IPS-NIHi7 (cell line): Measurements from ENCODE around the gene MYO1G.
A peak's percentile ranks its signal among the peaks of the same experiment; 100 is the strongest.
"Not testable (repeated sequence)": the region's sequence is repeated elsewhere in the genome, so short reads cannot be mapped to it uniquely, and the experiment has no call there.

Experiments
- DNase-seq: peaks from one replicate; pipeline ENCODE4 v3.0.0; 2012; ENCODE audit warnings: mixed read lengths; ENCODE audit errors: extremely low spot score

MYO1G gene

GRCh38 chr7:44999245-45000092, 20.7 kb upstream of the MYO1G start:
- DNase-seq = peak; percentile 94

DNA sequence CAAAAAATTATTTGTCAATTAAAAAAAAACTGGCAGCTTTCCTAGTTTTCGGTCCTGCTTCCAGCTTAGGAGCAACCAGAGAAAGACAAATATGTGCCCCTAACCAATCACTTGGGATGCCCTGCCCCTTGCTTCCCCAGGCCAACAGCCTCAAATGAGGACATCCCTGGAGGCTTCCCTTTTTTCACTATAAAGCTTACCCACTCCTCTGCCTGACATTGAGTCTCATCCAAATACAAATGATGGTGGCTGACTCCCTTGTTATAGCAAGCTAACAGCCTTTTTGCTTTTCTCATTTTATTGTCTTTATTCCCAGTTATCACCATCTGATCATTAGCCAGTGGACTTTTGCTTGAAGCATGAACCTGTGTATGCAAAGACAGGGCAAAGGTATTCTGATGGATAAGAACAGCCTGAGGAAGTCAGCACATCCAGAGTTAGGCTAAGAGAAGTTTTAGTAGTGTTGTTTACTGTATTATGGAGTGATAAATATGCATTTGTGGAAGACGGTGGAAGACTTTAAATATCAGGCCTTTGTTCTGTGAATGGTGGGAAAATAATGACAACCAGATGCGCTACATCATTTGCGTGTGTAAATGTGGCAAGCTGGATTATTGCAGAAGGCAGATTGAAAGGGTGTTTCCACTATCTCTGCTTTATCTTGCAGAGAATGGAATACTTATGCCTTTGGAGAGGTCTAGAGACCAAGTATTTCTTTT, 19.5 kb upstream of the MYO1G start:
- no peak for DNase-seq

- DNase-seq = no peak
These were observed 17.0 kb upstream of the MYO1G start for GRCh38 chr7:44995555-44996493.

- no peak for DNase-seq
These were observed 16.2 kb upstream of the MYO1G start for GRCh38 chr7:44994877-44995554.

DNA sequence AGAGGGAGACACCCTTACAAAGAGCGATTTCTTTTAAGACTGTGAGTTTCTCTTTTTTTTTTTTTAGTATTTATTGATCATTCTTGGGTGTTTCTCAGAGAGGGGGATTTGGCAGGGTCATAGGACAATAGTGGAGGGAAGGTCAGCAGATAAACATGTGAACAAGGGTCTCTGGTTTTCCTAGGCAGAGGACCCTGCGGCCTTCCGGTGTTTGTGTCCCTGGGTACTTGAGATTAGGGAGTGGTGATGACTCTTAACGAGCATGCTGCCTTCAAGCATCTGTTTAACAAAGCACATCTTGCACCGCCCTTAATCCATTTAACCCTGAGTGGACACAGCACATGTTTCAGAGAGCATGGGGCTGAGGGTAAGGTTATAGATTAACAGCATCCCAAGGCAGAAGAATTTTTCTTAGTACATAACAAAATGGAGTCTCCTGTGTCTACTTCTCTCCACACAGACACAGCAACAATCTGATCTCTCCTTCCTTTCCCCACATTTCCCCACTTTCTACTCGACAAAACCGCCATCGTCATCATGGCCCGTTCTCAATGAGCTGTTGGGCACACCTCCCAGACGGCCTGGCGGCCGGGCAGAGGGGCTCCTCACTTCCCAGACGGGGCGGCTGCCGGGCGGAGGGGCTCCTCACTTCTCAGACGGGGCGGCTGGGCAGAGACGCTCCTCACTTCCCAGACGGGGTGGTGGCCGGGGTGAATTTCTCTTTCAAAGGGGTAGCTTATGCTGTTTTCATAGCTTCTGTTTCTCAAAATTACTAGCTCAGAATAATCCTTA, 13.4 kb upstream of the MYO1G start:
- not testable (repeated sequence) for DNase-seq

GRCh38 chr7:44990109-44991023, 11.6 kb upstream of the MYO1G start:
- no peak for DNase-seq

- DNase-seq = no peak
These were observed 10.3 kb upstream of the MYO1G start for GRCh38 chr7:44989132-44989531.

- no peak for DNase-seq
These were observed 9.9 kb upstream of the MYO1G start for GRCh38 chr7:44988701-44989100.

GRCh38 chr7:44987996-44988395, 9.2 kb upstream of the MYO1G start:
- DNase-seq = no peak

DNA sequence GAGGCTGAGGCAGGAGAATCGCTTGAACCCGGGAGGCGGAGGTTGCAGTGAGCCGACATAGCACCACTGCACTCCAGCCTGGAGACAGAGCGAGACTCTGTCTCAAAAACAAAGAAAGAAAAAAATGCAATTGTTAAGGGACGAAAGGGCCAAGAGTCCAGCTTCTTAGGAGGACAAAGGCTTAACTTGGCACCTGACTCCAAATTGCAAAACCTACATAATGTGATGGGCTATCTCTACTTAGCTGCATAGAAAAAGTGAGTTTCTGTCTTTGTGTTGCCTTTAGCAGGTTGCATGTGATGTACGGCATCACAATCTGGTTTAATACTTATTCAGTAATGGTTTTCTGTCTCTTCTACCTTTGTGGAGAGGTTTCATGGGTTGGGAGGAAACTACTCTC, 8.6 kb upstream of the MYO1G start:
- DNase-seq = no peak

DNA sequence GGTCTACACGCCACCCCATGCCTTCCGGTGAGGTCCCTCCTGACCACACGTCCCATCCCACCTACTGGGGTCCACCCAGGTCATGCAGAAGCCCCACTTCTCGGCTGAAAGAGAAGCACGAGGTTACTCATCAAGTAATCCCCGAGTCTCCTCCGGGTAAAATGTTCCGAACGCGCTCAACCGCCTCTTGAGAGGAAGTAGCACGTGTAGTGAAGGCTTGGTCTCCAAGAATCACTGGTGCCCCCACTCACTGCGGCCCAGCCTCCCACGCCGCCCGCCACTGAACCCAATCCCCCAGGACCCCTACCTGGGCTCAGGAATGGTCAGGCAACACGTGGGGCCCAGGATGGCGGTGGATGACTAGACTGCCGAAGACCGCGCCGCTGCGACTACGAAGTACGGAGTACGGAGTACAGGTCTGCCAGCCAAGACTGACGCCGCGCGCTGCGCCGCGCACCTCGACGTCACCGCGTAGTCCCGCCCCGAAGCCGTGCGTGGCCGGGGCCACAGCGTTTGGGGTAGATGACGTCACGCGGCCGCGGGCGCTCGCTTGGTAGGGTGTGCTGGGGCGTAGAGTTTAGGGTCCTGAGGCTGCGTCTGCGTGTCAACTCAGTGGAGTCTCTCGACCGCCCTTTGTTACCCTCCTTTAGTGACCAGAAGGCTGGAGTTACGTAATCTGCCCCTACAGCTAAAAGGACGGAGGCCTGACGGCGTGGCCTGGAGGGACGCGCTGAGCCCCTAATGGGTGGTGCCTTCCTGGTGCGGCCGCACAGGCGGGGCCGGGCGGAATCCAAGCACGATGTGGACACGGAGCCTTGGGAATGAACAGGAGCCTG, 7.6 kb upstream of the MYO1G start:
- DNase-seq = peak; percentile 90

DNA sequence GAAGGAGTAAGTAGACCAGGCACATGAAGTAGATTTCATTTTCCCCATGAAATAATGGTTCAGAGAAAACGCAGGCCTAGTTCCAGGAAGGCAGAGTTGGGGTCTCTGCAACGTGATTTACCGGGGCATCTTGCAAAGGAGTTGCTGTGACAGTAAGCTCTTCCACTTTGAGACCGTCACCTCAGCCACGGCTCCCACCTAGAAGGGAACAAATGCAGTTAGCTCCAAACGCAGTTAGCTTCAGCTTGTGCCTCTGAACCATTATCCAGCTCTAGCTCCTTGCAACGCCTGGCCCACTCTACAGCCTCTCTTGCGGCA, 7.0 kb upstream of the MYO1G start:
- DNase-seq = no peak

DNA sequence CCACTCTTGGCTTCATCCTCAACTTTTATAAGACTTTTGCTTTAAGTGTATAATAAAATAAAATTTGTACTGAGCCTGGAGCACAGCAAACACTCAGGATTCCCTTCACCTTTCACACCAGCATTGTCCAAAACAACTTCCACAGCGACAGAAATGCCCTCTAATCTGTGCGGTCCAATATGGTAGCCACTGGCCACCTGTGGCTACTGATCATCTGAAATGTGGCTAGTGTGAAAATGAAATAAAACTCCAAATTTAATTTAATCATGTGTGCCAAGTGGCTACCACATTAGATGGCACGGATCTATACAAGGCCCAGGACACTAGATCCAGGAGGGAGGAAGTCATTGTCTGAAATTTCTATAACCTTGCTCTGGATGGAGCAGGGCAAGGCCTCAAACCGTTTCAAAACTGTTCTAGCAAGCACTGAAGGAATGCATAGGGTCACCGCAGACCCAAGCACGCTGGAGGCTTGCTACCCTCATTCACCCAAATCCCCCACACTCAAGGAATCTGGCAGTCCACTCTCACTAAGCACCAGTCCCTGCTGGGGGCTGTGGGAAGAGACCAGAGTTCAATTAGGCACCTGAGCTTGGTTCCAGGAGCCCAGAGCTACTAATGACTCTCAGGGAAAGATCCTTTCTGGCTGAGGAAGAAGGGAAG, 6.3 kb upstream of the MYO1G start:
- no peak for DNase-seq

GRCh38 chr7:44984478-44984758, 5.6 kb upstream of the MYO1G start:
- no peak for DNase-seq

DNA sequence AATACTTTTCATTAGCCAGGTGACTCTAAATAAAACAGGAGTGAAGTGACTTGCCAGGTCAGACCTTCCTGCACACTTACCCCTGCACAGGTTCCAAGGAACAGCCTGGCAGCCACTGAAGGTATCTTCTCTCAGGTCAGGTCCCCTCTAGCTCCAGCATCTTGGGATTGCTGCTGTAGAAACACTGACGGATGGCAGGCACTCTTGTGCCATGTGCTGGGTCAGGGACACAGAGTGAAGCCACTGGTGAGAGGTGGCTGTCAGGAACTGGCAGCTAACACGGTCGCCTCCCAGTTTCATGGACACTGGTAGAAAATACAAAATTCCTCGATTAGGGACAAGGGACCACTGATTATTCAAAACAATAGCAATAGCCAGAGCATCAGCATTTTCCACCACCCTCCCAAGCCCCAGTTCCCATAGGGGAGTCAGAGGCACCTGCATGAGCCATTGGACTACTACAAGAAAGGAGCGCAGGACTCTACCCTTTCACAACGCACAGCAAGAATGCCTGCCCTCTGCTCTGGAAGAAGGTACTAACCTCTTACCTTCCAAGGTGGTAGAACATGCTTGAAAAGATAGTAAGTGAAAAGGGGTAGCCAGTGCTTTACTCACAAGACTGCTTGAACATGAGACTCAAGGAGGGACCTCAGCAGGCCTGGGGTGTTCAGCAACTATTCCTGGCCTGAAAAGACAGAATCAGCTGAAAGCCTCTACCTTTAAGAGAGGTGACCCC, 5.1 kb upstream of the MYO1G start:
- DNase-seq = no peak

DNA sequence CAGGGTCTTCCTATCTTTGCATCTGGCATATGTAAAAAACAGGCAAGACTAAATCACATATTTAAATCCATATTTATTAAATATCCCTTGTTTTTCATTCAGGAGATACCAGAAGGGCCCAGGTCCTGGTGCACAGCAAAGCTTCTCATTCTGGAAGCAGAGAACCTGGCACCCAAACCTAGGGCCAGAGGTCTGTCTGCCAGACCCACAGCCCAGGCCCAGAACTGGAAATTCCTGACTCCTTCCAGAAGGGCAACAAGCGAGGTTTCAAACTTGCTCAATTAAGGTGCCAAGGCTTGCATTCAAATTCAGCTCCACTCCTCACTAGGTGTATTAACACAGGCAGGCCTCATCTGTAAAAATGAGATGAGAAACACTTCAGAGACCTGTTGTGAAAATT, 4.2 kb upstream of the MYO1G start:
- DNase-seq = no peak

DNA sequence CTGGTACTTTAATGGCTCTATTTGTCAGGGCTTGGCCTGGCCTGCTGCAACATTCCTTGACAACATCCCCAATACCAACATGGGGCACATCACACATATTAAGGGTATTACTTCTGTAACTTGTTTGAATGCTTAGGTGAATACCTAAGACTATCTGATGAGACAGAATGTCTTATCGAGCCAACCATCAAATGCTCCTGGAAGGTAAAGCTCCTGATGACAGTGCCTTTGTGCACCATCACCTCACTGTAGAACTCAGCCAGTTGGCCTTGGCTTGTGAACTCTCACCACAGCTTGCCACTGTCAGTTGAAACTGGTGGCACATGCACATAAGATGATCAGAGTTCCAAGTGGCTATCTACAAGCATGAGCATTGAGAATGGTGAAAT, 3.7 kb upstream of the MYO1G start:
- DNase-seq = no peak
